SU-DHL-6 (cell line): ENCODE data around the gene EOLA2.
"Not testable (repeated sequence)": the region's sequence is repeated elsewhere in the genome, so short reads cannot be mapped to it uniquely, and the experiment has no call there.

ENCODE experiments used
- H2AFZ ChIP-seq: fragments of 200-600 bp; sonication (generic); 2 replicates; pipeline ENCODE4 v1.6.1; 2014; ENCODE audit warnings: low read depth, mild to moderate bottlenecking, moderate library complexity, mixed read lengths, antibody characterized with exemption, low read length; ENCODE audit not compliant: severe bottlenecking
- H3F3A ChIP-seq: fragments of 200-600 bp; shearing (Covaris generic); 2 replicates; pipeline ENCODE4 v1.6.0; 2016; ENCODE audit warnings: antibody characterized with exemption, mild to moderate bottlenecking; ENCODE audit not compliant: insufficient read depth
- H3K27ac ChIP-seq: fragments of 200-600 bp; sonication (generic); 2 replicates; pipeline ENCODE4 v1.5.1; 2016; ENCODE audit warnings: low read depth, mild to moderate bottlenecking, low read length, moderate library complexity, mixed read lengths
- H3K27me3 ChIP-seq: fragments of 200-600 bp; sonication (generic), shearing (Covaris generic); 2 replicates; pipeline ENCODE4 v1.6.0; 2014; ENCODE audit warnings: mild to moderate bottlenecking, low read length
- H3K36me3 ChIP-seq: fragments of 200-600 bp; sonication (generic); 2 replicates; pipeline ENCODE4 v1.6.1; 2014; ENCODE audit warnings: mild to moderate bottlenecking, low read length, mixed read lengths
- H3K4me2 ChIP-seq: fragments of 300-600, 200-600 bp; shearing (Covaris generic), sonication (generic); 2 replicates; pipeline ENCODE4 v1.6.0; 2014; ENCODE audit warnings: low read length, low read depth, mild to moderate bottlenecking; ENCODE audit not compliant: poor library complexity, severe bottlenecking
- H3K4me3 ChIP-seq: fragments of 200-600 bp; sonication (generic); 2 replicates; pipeline ENCODE4 v1.5.1; 2014; ENCODE audit warnings: antibody characterized with exemption, low read length, mild to moderate bottlenecking, mixed read lengths; ENCODE audit not compliant: insufficient read depth, poor library complexity, severe bottlenecking
- H3K79me2 ChIP-seq: fragments of 200-600 bp; sonication (generic); 2 replicates; pipeline ENCODE4 v1.6.1; 2014; ENCODE audit warnings: mild to moderate bottlenecking, low read length, moderate library complexity; ENCODE audit not compliant: insufficient read depth
- H3K9ac ChIP-seq: fragments of 200-600 bp; sonication (generic); 2 replicates; pipeline ENCODE4 v1.7.0; 2014; ENCODE audit warnings: mild to moderate bottlenecking, low read length
- H3K9me2 ChIP-seq: fragments of 200-600 bp; sonication (generic); replicated peaks from 2 replicates; pipeline ENCODE4 v1.6.1; 2014; ENCODE audit warnings: low read length; ENCODE audit not compliant: insufficient read depth
- H3K9me3 ChIP-seq: fragments of 200-600 bp; sonication (generic); 2 replicates; pipeline ENCODE4 v1.6.1; 2014; ENCODE audit warnings: low read length, mixed read lengths; ENCODE audit not compliant: insufficient read depth
- H4K20me1 ChIP-seq: fragments of 200-600 bp; sonication (generic); 2 replicates; pipeline ENCODE4 v1.6.1; 2014; ENCODE audit warnings: low read depth, mild to moderate bottlenecking, antibody characterized with exemption, low read length, moderate library complexity, mixed read lengths
- EZH2phosphoT487 ChIP-seq: fragments of 200-600 bp; sonication (generic), shearing (Covaris generic); conservative IDR thresholded peaks from 2 replicates; pipeline ENCODE4 v1.6.1; 2018; ENCODE audit warnings: mild to moderate bottlenecking, antibody characterized with exemption, low read length, moderate library complexity, mixed read lengths
- TF ChIP-seq, protein P1 (sequence below): fragments of 200-600 bp; sonication (generic); IDR thresholded peaks from one replicate; pipeline ENCODE4 v1.5.1; 2017; ENCODE audit warnings: antibody characterized with exemption, mild to moderate bottlenecking, low read length, moderate library complexity; ENCODE audit not compliant: insufficient read depth, poor library complexity, severe bottlenecking

Gene EOLA2

DNA sequence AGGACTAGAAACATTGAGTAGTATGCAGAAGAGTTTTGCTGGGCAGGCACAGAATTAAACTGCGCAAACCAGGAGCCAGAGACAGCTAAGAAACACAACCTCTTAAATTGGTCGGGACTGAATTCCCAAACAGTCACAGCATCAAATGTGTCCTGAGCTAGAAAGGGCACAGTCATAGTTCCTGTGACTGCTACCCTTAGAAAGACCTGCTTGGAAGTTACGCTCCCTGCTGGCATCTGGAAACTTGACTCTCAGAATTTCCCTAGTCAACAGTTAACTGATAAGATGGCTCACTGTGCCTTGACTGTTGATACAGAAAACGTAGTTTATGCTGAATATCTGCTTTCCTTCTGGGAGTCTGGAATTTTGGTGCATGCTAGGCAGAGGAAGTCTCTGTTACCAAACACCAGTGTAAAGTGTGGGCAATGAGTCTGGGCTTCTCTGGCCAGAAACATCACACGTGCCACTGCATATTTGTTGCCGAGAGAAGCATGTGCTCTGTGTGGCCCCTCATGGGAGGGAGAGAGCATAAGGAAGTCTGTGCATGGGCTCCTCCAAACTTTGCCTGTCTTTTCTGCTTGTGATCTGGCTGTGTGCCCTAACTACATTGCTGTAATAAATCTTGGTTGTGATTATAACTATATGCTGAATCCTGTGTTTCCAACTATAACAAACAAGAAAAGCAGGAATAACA, 11.6 kb upstream of the EOLA2 start:
- TF ChIP-seq, protein P1, sequence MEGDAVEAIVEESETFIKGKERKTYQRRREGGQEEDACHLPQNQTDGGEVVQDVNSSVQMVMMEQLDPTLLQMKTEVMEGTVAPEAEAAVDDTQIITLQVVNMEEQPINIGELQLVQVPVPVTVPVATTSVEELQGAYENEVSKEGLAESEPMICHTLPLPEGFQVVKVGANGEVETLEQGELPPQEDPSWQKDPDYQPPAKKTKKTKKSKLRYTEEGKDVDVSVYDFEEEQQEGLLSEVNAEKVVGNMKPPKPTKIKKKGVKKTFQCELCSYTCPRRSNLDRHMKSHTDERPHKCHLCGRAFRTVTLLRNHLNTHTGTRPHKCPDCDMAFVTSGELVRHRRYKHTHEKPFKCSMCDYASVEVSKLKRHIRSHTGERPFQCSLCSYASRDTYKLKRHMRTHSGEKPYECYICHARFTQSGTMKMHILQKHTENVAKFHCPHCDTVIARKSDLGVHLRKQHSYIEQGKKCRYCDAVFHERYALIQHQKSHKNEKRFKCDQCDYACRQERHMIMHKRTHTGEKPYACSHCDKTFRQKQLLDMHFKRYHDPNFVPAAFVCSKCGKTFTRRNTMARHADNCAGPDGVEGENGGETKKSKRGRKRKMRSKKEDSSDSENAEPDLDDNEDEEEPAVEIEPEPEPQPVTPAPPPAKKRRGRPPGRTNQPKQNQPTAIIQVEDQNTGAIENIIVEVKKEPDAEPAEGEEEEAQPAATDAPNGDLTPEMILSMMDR, result no peak
- no peak for TF ChIP-seq EZH2phosphoT487
- no peaks in the 10 kb centered on the region for H4K20me1 ChIP-seq
- no peaks in the 10 kb centered on the region for H3K36me3 ChIP-seq
- no peaks in the 10 kb centered on the region for H3K9me2 ChIP-seq
- no peaks in the 10 kb centered on the region for H3K79me2 ChIP-seq
- H3K4me3 ChIP-seq, result no peak overlapping the region
- H3F3A ChIP-seq, result no peaks in the 10 kb centered on the region
- H3K9me3 ChIP-seq, result no peaks in the 10 kb centered on the region
- no peak overlapping the region for H3K4me2 ChIP-seq
- no peak overlapping the region for H3K9ac ChIP-seq
- H3K27me3 ChIP-seq, result no peaks in the 10 kb centered on the region
- H3K27ac ChIP-seq, result no peak overlapping the region
- H2AFZ ChIP-seq, result no peak overlapping the region

GRCh38 chrX:149948016-149948415, 9.7 kb upstream of the EOLA2 start:
- Histone ChIP-seq H3K27ac (no peak overlapping the region), H3K9ac (no peak overlapping the region)

GRCh38 chrX:149946932-149947331, 8.6 kb upstream of the EOLA2 start:
- H3K79me2 ChIP-seq, H4K20me1 ChIP-seq, H3K9me2 ChIP-seq, H3K36me3 ChIP-seq, H2AFZ ChIP-seq, H3K9ac ChIP-seq, H3K9me3 ChIP-seq, H3K4me2 ChIP-seq, H3K4me3 ChIP-seq, H3F3A ChIP-seq, H3K27ac ChIP-seq, H3K27me3 ChIP-seq: not testable (repeated sequence)

More at GRCh38 chrX:149948016-149948415, 9.7 kb upstream of the EOLA2 start:
- Histone ChIP-seq H3K4me3 (no peak overlapping the region), H3K27me3 (no peaks in the 10 kb centered on the region), H3K4me2 (no peak overlapping the region), H3K36me3 (no peaks in the 10 kb centered on the region), H3K9me2 (no peaks in the 10 kb centered on the region), H3F3A (no peaks in the 10 kb centered on the region), H2AFZ (no peak overlapping the region), H4K20me1 (no peaks in the 10 kb centered on the region), H3K9me3 (no peaks in the 10 kb centered on the region), H3K79me2 (no peaks in the 10 kb centered on the region)
- TF ChIP-seq EZH2phosphoT487, result no peak
- TF ChIP-seq, protein P1, result no peak

GRCh38 chrX:149945820-149946219, 7.5 kb upstream of the EOLA2 start:
- not testable (repeated sequence) for H4K20me1 ChIP-seq, H3K9me2 ChIP-seq, H3K27ac ChIP-seq, H3K36me3 ChIP-seq, H3K4me2 ChIP-seq, H2AFZ ChIP-seq, H3F3A ChIP-seq, H3K27me3 ChIP-seq, H3K9ac ChIP-seq, H3K9me3 ChIP-seq, H3K4me3 ChIP-seq, H3K79me2 ChIP-seq

DNA sequence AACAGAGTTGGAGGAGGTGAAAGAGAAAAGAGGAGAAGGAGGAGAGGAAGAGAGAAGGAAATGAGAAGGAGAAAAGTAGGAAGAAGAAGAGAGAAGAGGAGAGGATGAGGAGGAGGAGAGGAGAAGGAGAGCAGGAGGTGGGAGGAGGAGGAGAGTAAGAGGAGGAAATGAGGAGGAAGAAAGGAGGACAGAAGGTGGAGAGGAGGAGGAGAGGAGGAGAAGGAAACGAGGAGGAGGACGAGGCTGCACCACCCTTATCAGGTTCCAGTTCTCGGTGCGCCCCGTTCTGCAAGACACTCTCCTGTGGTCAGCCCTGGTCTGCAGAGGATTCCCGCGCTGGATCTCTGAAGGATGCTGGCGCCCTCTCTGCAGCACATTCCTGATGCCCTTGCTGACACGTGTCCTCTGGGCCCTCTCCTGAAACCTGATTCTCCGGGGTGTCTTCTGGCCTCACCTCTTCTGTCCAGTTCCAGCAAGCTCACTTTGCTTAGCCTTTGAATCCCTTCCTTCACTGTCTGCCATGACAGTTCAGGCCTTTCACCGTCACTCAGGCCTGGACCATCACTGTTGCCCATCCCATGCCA, 6.9 kb upstream of the EOLA2 start:
- not testable (repeated sequence) for H3K27ac ChIP-seq, H3K9me2 ChIP-seq, H3K9ac ChIP-seq, H3K4me2 ChIP-seq, H3K27me3 ChIP-seq, H3K9me3 ChIP-seq, H4K20me1 ChIP-seq, H3F3A ChIP-seq, H2AFZ ChIP-seq, H3K36me3 ChIP-seq, H3K79me2 ChIP-seq, H3K4me3 ChIP-seq

- H3K27ac ChIP-seq, result 0 out of 2 replicates have a peak overlapping the region, but pooled peaks have one; percentile 37
- H3K79me2 ChIP-seq, H3F3A ChIP-seq, H2AFZ ChIP-seq, H3K9me3 ChIP-seq, H4K20me1 ChIP-seq, H3K9me2 ChIP-seq, H3K36me3 ChIP-seq, H3K27me3 ChIP-seq: not testable (repeated sequence)
- H3K4me3 ChIP-seq, result peak overlapping the region; percentile 49
- peak overlapping the region; percentile 59 for H3K4me2 ChIP-seq
- peak overlapping the region; percentile 44; the same call in 1 of the 2 replicates for H3K9ac ChIP-seq
These were observed 2.4 kb upstream of the EOLA2 start for GRCh38 chrX:149940674-149941024.
